A673 (cell line): ENCODE results near the gene ZSWIM8.

Experiments
- EZH2 ChIP-seq: fragments of 200-600 bp; sonication (generic); IDR thresholded peaks from 2 replicates; pipeline ENCODE4 v1.6.1; 2017; ENCODE audit warnings: borderline replicate concordance, low read depth, mild to moderate bottlenecking, mixed read lengths, antibody characterized with exemption, low read length; ENCODE audit not compliant: poor library complexity, severe bottlenecking
- TF ChIP-seq, protein P1 (sequence below): fragments of 300-800, 200-600 bp; sonication (generic); conservative IDR thresholded peaks from 2 replicates; pipeline ENCODE4 v1.5.1; 2017; ENCODE audit warnings: low read depth, mild to moderate bottlenecking, antibody characterized with exemption, low read length, moderate library complexity, mixed read lengths

- TF ChIP-seq, protein P1, sequence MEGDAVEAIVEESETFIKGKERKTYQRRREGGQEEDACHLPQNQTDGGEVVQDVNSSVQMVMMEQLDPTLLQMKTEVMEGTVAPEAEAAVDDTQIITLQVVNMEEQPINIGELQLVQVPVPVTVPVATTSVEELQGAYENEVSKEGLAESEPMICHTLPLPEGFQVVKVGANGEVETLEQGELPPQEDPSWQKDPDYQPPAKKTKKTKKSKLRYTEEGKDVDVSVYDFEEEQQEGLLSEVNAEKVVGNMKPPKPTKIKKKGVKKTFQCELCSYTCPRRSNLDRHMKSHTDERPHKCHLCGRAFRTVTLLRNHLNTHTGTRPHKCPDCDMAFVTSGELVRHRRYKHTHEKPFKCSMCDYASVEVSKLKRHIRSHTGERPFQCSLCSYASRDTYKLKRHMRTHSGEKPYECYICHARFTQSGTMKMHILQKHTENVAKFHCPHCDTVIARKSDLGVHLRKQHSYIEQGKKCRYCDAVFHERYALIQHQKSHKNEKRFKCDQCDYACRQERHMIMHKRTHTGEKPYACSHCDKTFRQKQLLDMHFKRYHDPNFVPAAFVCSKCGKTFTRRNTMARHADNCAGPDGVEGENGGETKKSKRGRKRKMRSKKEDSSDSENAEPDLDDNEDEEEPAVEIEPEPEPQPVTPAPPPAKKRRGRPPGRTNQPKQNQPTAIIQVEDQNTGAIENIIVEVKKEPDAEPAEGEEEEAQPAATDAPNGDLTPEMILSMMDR: no peak
- TF ChIP-seq EZH2: no peak
These were observed 4.3 kb downstream of the ZSWIM8 start for GRCh38 chr10:73789659-73790055.
